SK-N-MC (cell line): ENCODE measurements around the gene SECTM1.

Source experiments
- EZH2 ChIP-seq: fragments of 200-600 bp; sonication (generic); IDR thresholded peaks from one replicate; pipeline ENCODE4 v1.6.1; 2017; ENCODE audit warnings: antibody characterized with exemption
- FOXP2 ChIP-seq: optimal IDR thresholded peaks from 2 replicates; pipeline ENCODE3; 2011; ENCODE audit warnings: mild to moderate bottlenecking, moderate library complexity; ENCODE audit not compliant: insufficient read depth; ENCODE audit errors: extremely low read length, control extremely low read depth
- POLR2AphosphoS5 ChIP-seq: IDR thresholded peaks from 2 replicates; pipeline ENCODE4 v1.6.1; 2012; ENCODE audit warnings: mild to moderate bottlenecking, low read depth, low read length, borderline replicate concordance

DNA sequence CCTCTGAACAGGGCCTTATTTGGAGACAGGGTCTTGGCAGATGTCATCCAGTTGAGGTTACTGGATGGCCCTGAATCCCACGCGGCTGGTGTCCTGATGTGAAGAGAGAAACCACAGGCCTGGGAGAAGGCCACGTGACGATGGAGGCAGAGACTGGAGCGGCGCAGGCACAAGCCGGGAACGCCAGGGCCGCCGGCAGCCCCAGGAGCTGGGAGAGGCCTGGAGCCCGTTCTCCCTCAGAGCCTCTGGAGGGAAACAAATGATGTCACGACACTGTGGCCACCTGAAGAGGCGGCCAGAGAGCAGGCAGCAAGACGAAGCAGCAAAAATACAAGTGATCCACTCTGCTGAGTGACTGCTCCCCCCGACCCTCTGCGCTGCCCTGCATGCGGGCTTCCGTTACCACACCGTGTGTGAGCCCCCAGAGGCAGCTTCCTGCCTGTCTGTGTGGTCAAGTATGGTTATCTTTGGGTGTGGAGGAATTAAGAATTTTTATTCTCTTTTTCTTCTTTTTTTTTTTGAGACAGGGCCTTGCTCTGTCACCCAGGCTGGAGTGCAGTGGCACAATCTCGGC, 27.8 kb downstream of the SECTM1 start:
- no peak for TF ChIP-seq POLR2AphosphoS5
- no peak for TF ChIP-seq EZH2
- TF ChIP-seq FOXP2: no peak
